Body of pancreas (tissue), 4 donors: Measurements from ENCODE around the gene COX8A.

Experiments
- POLR2A ChIP-seq, 3 donors: fragments of 450-650 bp; IDR thresholded peaks; one replicate each; pipeline ENCODE4 v1.6.1; 2016; ENCODE audit warnings: antibody characterized with exemption in 3 of 3, mild to moderate bottlenecking in 2 of 3
- TF ChIP-seq, protein P1 (sequence below), 7 experiments: fragments of 450-650 bp in 4 of 7; fragments of 200-600 bp in 3 of 7; sonication (generic) in 3 of 7; IDR thresholded peaks; one replicate each; pipeline ENCODE4 v1.5.1; 2016 to 2019; ENCODE audit warnings: antibody characterized with exemption in 7 of 7

DNA sequence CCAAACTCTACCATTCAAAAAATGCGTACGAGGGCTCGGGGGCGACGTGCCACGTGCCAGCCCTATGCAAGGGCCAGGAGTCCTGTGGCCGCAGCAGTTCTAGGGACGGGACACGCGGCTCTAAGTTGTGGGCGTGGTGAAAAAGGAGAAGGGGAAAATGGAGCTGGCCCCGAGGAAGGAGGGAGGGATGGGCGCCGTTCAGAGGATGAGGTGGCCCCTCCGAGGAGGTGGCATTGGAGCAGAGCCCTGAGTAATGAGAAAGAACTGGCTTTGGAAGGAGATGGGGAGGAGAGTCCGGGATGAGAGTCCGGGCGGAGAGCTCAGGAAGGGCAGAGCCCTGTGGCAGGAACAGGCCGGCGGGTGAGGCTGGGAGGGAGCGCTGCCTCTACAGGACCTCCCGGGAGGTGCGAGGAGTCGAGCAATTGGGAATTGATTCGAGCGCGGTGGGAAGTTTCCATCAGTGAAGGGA is 32.8 kb downstream of the COX8A start:
- TF ChIP-seq, protein P1, sequence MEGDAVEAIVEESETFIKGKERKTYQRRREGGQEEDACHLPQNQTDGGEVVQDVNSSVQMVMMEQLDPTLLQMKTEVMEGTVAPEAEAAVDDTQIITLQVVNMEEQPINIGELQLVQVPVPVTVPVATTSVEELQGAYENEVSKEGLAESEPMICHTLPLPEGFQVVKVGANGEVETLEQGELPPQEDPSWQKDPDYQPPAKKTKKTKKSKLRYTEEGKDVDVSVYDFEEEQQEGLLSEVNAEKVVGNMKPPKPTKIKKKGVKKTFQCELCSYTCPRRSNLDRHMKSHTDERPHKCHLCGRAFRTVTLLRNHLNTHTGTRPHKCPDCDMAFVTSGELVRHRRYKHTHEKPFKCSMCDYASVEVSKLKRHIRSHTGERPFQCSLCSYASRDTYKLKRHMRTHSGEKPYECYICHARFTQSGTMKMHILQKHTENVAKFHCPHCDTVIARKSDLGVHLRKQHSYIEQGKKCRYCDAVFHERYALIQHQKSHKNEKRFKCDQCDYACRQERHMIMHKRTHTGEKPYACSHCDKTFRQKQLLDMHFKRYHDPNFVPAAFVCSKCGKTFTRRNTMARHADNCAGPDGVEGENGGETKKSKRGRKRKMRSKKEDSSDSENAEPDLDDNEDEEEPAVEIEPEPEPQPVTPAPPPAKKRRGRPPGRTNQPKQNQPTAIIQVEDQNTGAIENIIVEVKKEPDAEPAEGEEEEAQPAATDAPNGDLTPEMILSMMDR (IDR thresholded peaks at IDR 0.05) = no peak
- no peak for TF ChIP-seq POLR2A (IDR thresholded peaks at IDR 0.05)
